ENCODE results near the gene IPCEF1. TPM values are rescaled to one million over a fixed set of nuclear protein-coding genes. Genes with fewer than 3 reads are reported as not detected.

The IPCEF1 gene
- total RNA-seq, 2 experiments from 2014 or later = 23.6 to 24.3 TPM

- CTCF ChIA-PET = interaction anchor here (1.5 to 3.3 kb wide), 2 partner anchors 24 to 78 kb away, joined by 3 to 11 read pairs; no protein-coding TSS in a partner anchor
- no peak overlapping the region for H3K27ac Mint-ChIP-seq
- DNase-seq = peak; percentile 63
- no peaks in the 10 kb centered on the region for H3K36me3 Mint-ChIP-seq (ENCODE audit: low read depth)
- H3K27me3 Mint-ChIP-seq = no peaks in the 10 kb centered on the region
- no peak for TF ChIP-seq CTCF (IDR thresholded peaks at IDR 0.05)
- peak; percentile 95 for ATAC-seq
- no peaks in the 10 kb centered on the region for H3K9me3 Mint-ChIP-seq
- POLR2A ChIA-PET = no interaction called here
- intact Hi-C loops (cut with micrococcal nuclease) = loop anchor here (5.0 kb wide), 1 partner anchor 55 kb away; the partner anchor contains the start of gene IPCEF1
- no peak overlapping the region for H3K4me3 Mint-ChIP-seq
- H3K4me1 Mint-ChIP-seq (ENCODE audit: low read depth) = peaks cover 15% of the 10 kb centered on the region
Observed at GRCh38 chr6:154301839-154302752, 54.5 kb downstream of the IPCEF1 start.

GRCh38 chr6:154301086-154301625 is 55.4 kb downstream of the IPCEF1 start:
- ChIA-PET CTCF (interaction anchor here (1.0 to 3.3 kb wide), 4 partner anchors 23 to 146 kb away, joined by 3 to 11 read pairs (median 4); no protein-coding TSS in a partner anchor), POLR2A (interaction anchor here (0.6 kb wide), 1 partner anchor 162 kb away, joined by 3 read pairs; no protein-coding TSS in a partner anchor)
- Mint-ChIP-seq H3K4me3 (no peak overlapping the region), H3K4me1 (ENCODE audit: low read depth) (peaks cover 15% of the 10 kb centered on the region), H3K9me3 (no peaks in the 10 kb centered on the region), H3K27me3 (no peaks in the 10 kb centered on the region), H3K36me3 (ENCODE audit: low read depth) (no peaks in the 10 kb centered on the region), H3K27ac (no peak overlapping the region)
- no peak for TF ChIP-seq CTCF (IDR thresholded peaks at IDR 0.05)
- intact Hi-C loops (cut with micrococcal nuclease) = loop anchor here (5.0 kb wide), 1 partner anchor 56 kb away; the partner anchor contains the start of gene IPCEF1
- DNase-seq = no peak
- no peak for ATAC-seq

GRCh38 chr6:154298297-154298696 is 58.3 kb downstream of the IPCEF1 start:
- Mint-ChIP-seq H3K27ac (no peak overlapping the region), H3K4me1 (ENCODE audit: low read depth) (peaks cover 15% of the 10 kb centered on the region), H3K36me3 (ENCODE audit: low read depth) (no peaks in the 10 kb centered on the region), H3K27me3 (no peaks in the 10 kb centered on the region), H3K9me3 (no peaks in the 10 kb centered on the region), H3K4me3 (no peak overlapping the region)
- DNase-seq (no peak), ATAC-seq (no peak)
- POLR2A ChIA-PET = interaction anchor here (0.6 kb wide), 1 partner anchor 46 kb away, joined by 3 read pairs; no protein-coding TSS in a partner anchor
- CTCF ChIA-PET = interaction anchor here (0.8 to 1.6 kb wide), 3 partner anchors 21 to 143 kb away, joined by 3 to 12 read pairs (median 4); no protein-coding TSS in a partner anchor
- no peak for TF ChIP-seq CTCF (IDR thresholded peaks at IDR 0.05)
- intact Hi-C loops (cut with micrococcal nuclease) = no loop called here

GRCh38 chr6:154297721-154298120 is 58.9 kb downstream of the IPCEF1 start:
- Mint-ChIP-seq H3K4me3 (no peak overlapping the region), H3K4me1 (ENCODE audit: low read depth) (peaks cover 14% of the 10 kb centered on the region), H3K9me3 (no peaks in the 10 kb centered on the region), H3K27ac (no peak overlapping the region), H3K36me3 (ENCODE audit: low read depth) (no peaks in the 10 kb centered on the region), H3K27me3 (no peaks in the 10 kb centered on the region)
- intact Hi-C loops (cut with micrococcal nuclease) = no loop called here
- no peak for TF ChIP-seq CTCF (IDR thresholded peaks at IDR 0.05)
- ATAC-seq = no peak
- no peak for DNase-seq
- ChIA-PET POLR2A (no interaction called here), CTCF (interaction anchor here (0.8 to 1.6 kb wide), 3 partner anchors 20 to 143 kb away, joined by 3 to 12 read pairs (median 4); no protein-coding TSS in a partner anchor)

Data from activated CD8-positive, alpha-beta T cell treated with anti-CD3 and anti-CD28 coated beads for 36 hours (primary cell).